VCaP (cell line): ENCODE data around the gene CPM.

Source experiments
- H3K27ac ChIP-seq: fragments of 450-650 bp; 2 replicates; pipeline ENCODE4 v1.5.1; 2017
- CTCF ChIP-seq: fragments of 450-650 bp; conservative IDR thresholded peaks from 2 replicates; pipeline ENCODE4 v1.5.1; 2017; ENCODE audit warnings: mild to moderate bottlenecking, moderate library complexity

The CPM gene

GRCh38 chr12:68880660-68881325 is 52.2 kb downstream of the CPM start:
- peak overlapping the region; percentile 67 for H3K27ac ChIP-seq
- no peak for TF ChIP-seq CTCF

- no peak for TF ChIP-seq CTCF
Observed at GRCh38 chr12:68878846-68879245, 54.1 kb downstream of the CPM start.

GRCh38 chr12:68878283-68878682 is 54.7 kb downstream of the CPM start:
- no peak overlapping the region for H3K27ac ChIP-seq
- no peak for TF ChIP-seq CTCF

More at GRCh38 chr12:68878846-68879245, 54.1 kb downstream of the CPM start:
- H3K27ac ChIP-seq: peak overlapping the region; percentile 67; the same call in 1 of the 2 replicates

- no peak for TF ChIP-seq CTCF
- no peak overlapping the region for H3K27ac ChIP-seq
Observed at GRCh38 chr12:68877583-68877982, 55.4 kb downstream of the CPM start.

GRCh38 chr12:68876461-68876860 is 56.5 kb downstream of the CPM start:
- H3K27ac ChIP-seq: no peak overlapping the region
- no peak for TF ChIP-seq CTCF

GRCh38 chr12:68873316-68873715 is 59.7 kb downstream of the CPM start:
- TF ChIP-seq CTCF: no peak
- no peak overlapping the region for H3K27ac ChIP-seq

GRCh38 chr12:68871921-68872320 is 61.0 kb downstream of the CPM start:
- peak; percentile 72 for TF ChIP-seq CTCF
- H3K27ac ChIP-seq: no peak overlapping the region
